PC-3 (cell line): ENCODE data around the gene AKAP13. TPM values are rescaled to one million over a fixed set of nuclear protein-coding genes. Genes with fewer than 3 reads are reported as not detected.

Source experiments
- ATAC-seq: fragments of 200-7000 bp; cut with Tn5 transposase; 2 replicates; pipeline ENCODE4 v1.9.1; 2020; ENCODE audit warnings: mild to moderate bottlenecking, moderate library complexity
- BruUV-seq: library from RNA; stranded (reverse); fragments of 400-500 nt; replicated peaks from 2 replicates; lab custom pipeline; 2021; lab: Mats Ljungman, UMichigan
- CTCF ChIA-PET: fragments of 300-600 bp; sonication (Branson Sonifier 250); formaldehyde crosslinking; loops from one replicate; lab custom pipeline; 2022; ENCODE audit warnings: antibody characterized with exemption; lab: Charles Lee
- POLR2A ChIA-PET: fragments of 300-600 bp; sonication (Branson Sonifier 250); formaldehyde crosslinking; loops from one replicate; lab custom pipeline; 2022; ENCODE audit warnings: antibody characterized with exemption; ENCODE audit not compliant: unreplicated experiment; lab: Charles Lee
- DNase-seq: peaks from one replicate; pipeline ENCODE4 v3.0.0-alpha.2; 2015
- H2AFZ ChIP-seq: fragments of 300-600 bp; sonication (generic); 2 replicates; pipeline ENCODE4 v1.6.0; 2016; ENCODE audit warnings: antibody characterized with exemption, low read length
- H3F3A ChIP-seq: fragments of 300-600 bp; sonication (generic); one replicate; pipeline ENCODE4 v1.6.0; 2017; ENCODE audit warnings: antibody characterized with exemption, low read length, control low read depth, mild to moderate bottlenecking; ENCODE audit not compliant: unreplicated experiment
- H3K27ac ChIP-seq: fragments of 300-600 bp; sonication (generic); 2 replicates; pipeline ENCODE4 v1.5.1; 2016; ENCODE audit warnings: mild to moderate bottlenecking, low read length
- H3K27me3 ChIP-seq: fragments of 300-600 bp; sonication (generic); 2 replicates; pipeline ENCODE4 v1.6.1; 2016; ENCODE audit warnings: low read length, mixed read lengths
- H3K36me3 ChIP-seq: fragments of 300-600 bp; sonication (generic); 2 replicates; pipeline ENCODE4 v1.6.1; 2016; ENCODE audit warnings: low read depth, mixed run types, low read length, mixed read lengths
- H3K4me1 ChIP-seq: fragments of 300-600 bp; sonication (generic); 2 replicates; pipeline ENCODE4 v1.5.1; 2016; ENCODE audit warnings: low read length; ENCODE audit not compliant: insufficient read depth
- H3K4me2 ChIP-seq: fragments of 300-600 bp; sonication (generic); 2 replicates; pipeline ENCODE4 v1.6.0; 2016; ENCODE audit warnings: low read length
- H3K4me3 ChIP-seq: fragments of 300-600 bp; sonication (generic); 2 replicates; pipeline ENCODE4 v1.5.1; 2016; ENCODE audit warnings: mild to moderate bottlenecking, low read length, mixed read lengths
- H3K79me2 ChIP-seq: fragments of 300-600 bp; sonication (generic); 2 replicates; pipeline ENCODE4 v1.6.1; 2017; ENCODE audit warnings: low read length, mixed read lengths
- H3K9ac ChIP-seq: fragments of 300-600 bp; sonication (generic); 2 replicates; pipeline ENCODE4 v1.6.0; 2016; ENCODE audit warnings: mild to moderate bottlenecking, low read length
- H3K9me2 ChIP-seq: fragments of 300-600 bp; sonication (generic); replicated peaks from 2 replicates; pipeline ENCODE4 v1.6.1; 2016; ENCODE audit warnings: mixed run types, low read length, mixed read lengths
- H3K9me3 ChIP-seq: fragments of 300-600 bp; sonication (generic); 2 replicates; pipeline ENCODE4 v1.6.1; 2016; ENCODE audit warnings: low read length, mixed read lengths
- H4K20me1 ChIP-seq: fragments of 300-600 bp; sonication (generic); 2 replicates; pipeline ENCODE4 v1.6.1; 2016; ENCODE audit warnings: low read length, mixed read lengths
- CTCF ChIP-seq: fragments of 300-600 bp; sonication (generic); conservative IDR thresholded peaks from 2 replicates; pipeline ENCODE4 v1.5.1; 2017; ENCODE audit warnings: antibody characterized with exemption, low read depth, mild to moderate bottlenecking, low read length
- EZH2 ChIP-seq: fragments of 300-600 bp; sonication (generic); IDR thresholded peaks from one replicate; pipeline ENCODE4 v1.6.1; 2017; ENCODE audit warnings: antibody characterized with exemption, mild to moderate bottlenecking, low read length; ENCODE audit not compliant: unreplicated experiment
- EZH2phosphoT487 ChIP-seq: fragments of 300-600 bp; sonication (generic); IDR thresholded peaks from 2 replicates; pipeline ENCODE4 v1.6.1; 2018; ENCODE audit warnings: mild to moderate bottlenecking, antibody characterized with exemption, low read length, borderline replicate concordance
- intact Hi-C: fragments of 100-400 bp; cut with micrococcal nuclease; formaldehyde crosslinking; loops from 2 replicates; pipeline ENCODE4 v1.9.0; 2023
- total RNA-seq: library from RNA; depleted of rRNA; stranded (reverse); fragments of >200 nt; gene quantifications from 2 replicates; pipeline ENCODE4 v1.2.3, GENCODE V29; 2014

AKAP13 gene
- total RNA-seq, 1 experiment from 2014 or later = 36.8 TPM

DNA sequence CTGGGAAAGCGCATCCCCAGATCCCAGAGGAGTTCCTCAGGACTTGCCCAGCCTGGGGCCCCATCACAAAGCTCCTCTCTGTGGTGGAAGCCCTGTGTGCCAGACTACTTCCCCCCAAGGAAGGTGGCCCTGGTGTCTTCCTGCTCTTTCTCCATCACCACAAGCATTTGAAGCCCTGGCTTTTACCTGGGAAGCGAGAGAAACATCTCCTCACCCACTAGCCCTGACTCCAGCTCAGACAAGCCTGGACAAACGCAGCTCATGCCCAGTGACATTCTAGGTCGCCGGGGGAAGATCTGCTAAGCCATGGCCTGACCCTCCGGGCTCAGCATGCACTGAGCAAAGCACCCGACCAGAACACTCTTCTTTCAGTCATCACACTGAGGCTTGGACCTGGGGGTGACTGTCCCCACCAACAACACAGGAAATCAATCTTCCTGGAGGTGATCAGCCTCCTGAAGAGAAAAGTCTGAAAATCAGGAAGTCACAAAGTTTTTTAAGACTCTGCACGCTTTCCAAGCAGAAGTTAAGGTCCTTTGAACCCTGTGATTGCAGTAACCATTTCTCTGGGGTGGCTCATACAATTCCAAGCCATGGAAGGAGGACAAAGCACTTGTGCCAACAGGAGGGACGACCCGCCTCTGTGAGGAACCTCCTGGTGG lies 373.5 kb downstream of the AKAP13 start:
- DNase-seq (no peak), ATAC-seq (no peak)
- H4K20me1 ChIP-seq = no peaks in the 10 kb centered on the region
- TF ChIP-seq CTCF (no peak), EZH2phosphoT487 (no peak), EZH2 (no peak)
- no peaks in the 10 kb centered on the region for H3K9me3 ChIP-seq
- no TSS peak for BruUV-seq
- no peak overlapping the region for H3K4me3 ChIP-seq
- no peaks in the 10 kb centered on the region for H3K4me1 ChIP-seq
- ChIA-PET CTCF (no interaction called here), POLR2A (no interaction called here)
- intact Hi-C loops = no loop called here
- no peak overlapping the region for H3K27ac ChIP-seq
- no peaks in the 10 kb centered on the region for H3K27me3 ChIP-seq
- no peak overlapping the region for H3K9ac ChIP-seq
- H3K9me2 ChIP-seq = no peaks in the 10 kb centered on the region
- no peaks in the 10 kb centered on the region for H3F3A ChIP-seq
- no peak overlapping the region for H2AFZ ChIP-seq
- H3K79me2 ChIP-seq = no peaks in the 10 kb centered on the region
- H3K4me2 ChIP-seq = no peak overlapping the region
- no peaks in the 10 kb centered on the region for H3K36me3 ChIP-seq

DNA sequence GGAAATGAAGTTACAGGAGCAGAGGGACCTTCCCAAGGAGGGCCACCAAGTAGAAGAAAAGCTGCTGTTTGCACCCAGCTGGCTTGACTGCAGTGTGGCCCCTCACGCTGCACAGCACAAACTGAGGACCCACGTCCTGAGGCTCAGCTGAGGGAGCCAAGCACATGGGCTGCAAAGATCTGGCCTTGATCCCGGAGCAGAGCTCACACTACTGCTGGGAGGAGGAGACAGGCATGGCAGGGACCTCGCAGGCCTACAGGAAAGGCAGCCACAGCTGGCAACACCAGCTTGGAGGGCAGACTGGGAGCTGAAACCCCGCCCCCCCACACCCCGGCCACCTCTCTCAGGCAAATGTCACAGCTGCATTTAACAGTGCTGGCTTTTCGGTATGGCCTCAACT lies 374.6 kb downstream of the AKAP13 start:
- Histone ChIP-seq H3K9me3 (no peaks in the 10 kb centered on the region), H2AFZ (no peak overlapping the region), H3K4me1 (no peaks in the 10 kb centered on the region), H3K79me2 (no peaks in the 10 kb centered on the region), H3K36me3 (no peaks in the 10 kb centered on the region), H3K9ac (no peak overlapping the region), H3F3A (no peaks in the 10 kb centered on the region), H3K4me3 (no peak overlapping the region), H3K4me2 (no peak overlapping the region), H3K27me3 (no peaks in the 10 kb centered on the region), H4K20me1 (no peaks in the 10 kb centered on the region), H3K9me2 (no peaks in the 10 kb centered on the region), H3K27ac (no peak overlapping the region)
- ChIA-PET CTCF (no interaction called here), POLR2A (no interaction called here)
- no peak for TF ChIP-seq CTCF
- TF ChIP-seq EZH2 = no peak
- no TSS peak for BruUV-seq
- DNase-seq (no peak), ATAC-seq (no peak)
- intact Hi-C loops = no loop called here

DNA sequence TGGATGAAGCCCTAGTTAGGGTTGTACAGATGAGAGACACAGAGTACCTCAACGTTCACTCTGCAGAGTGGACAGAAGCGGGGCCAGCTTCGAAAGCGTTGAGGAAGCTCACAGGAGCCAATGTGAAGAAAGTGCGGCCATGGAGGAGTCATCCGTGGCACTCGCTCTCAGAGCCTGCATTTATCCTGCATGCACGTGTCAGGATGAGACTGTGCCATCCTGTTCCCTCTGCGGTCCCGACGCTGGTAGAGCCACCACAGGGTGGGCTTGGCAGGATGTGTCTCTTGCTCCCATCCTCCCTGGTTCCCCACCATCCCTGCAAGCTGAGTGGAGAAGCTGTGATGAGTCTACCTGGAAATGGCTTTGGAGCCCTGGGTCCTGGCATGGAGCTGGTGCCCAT lies 375.1 kb downstream of the AKAP13 start:
- no peaks in the 10 kb centered on the region for H3K36me3 ChIP-seq
- ATAC-seq = no peak
- H3K9ac ChIP-seq = no peak overlapping the region
- BruUV-seq = no TSS peak
- H4K20me1 ChIP-seq = no peaks in the 10 kb centered on the region
- no peak overlapping the region for H3K4me2 ChIP-seq
- intact Hi-C loops = no loop called here
- no peak for DNase-seq
- no peaks in the 10 kb centered on the region for H3K4me1 ChIP-seq
- no peaks in the 10 kb centered on the region for H3K79me2 ChIP-seq
- H3F3A ChIP-seq = no peaks in the 10 kb centered on the region
- no peaks in the 10 kb centered on the region for H3K9me2 ChIP-seq
- H3K27me3 ChIP-seq = no peaks in the 10 kb centered on the region
- CTCF ChIA-PET = no interaction called here
- no peak overlapping the region for H3K27ac ChIP-seq
- POLR2A ChIA-PET = no interaction called here
- no peak overlapping the region for H3K4me3 ChIP-seq
- no peaks in the 10 kb centered on the region for H3K9me3 ChIP-seq
- TF ChIP-seq CTCF (no peak), EZH2 (no peak), EZH2phosphoT487 (no peak)
- H2AFZ ChIP-seq = no peak overlapping the region
